ENCODE results near the gene PHACTR4.

GRCh38 chr1:28369371-28370238 lies at the start of gene PHACTR4:
- peak in 1 of 4 experiments; percentile 35 for TF ChIP-seq CTCF (IDR thresholded peaks at IDR 0.05)
- peak; percentile 48 to 88 for TF ChIP-seq POLR2A (IDR thresholded peaks at IDR 0.05)
